HL-60 (cell line): ENCODE results near the gene ABCD1.

Experiments used
- DNase-seq, 2 experiments: peaks; one replicate each; pipeline ENCODE4 v3.0.0-alpha.2; 2010 to 2020; ENCODE audit warnings: low read depth in 1 of 2, low spot score in 1 of 2
- H3K27ac ChIP-seq: fragments of 250-450 bp; sonication (Bioruptor Pico); replicated peaks from 2 replicates; pipeline ENCODE4 v1.5.1; 2020; ENCODE audit warnings: mild to moderate bottlenecking, moderate library complexity
- H3K27me3 ChIP-seq: fragments of 250-450 bp; sonication (Bioruptor Pico); 2 replicates; pipeline ENCODE4 v1.5.1; 2021; ENCODE audit warnings: mild to moderate bottlenecking, moderate library complexity; ENCODE audit not compliant: insufficient read depth, poor library complexity, severe bottlenecking
- H3K4me3 ChIP-seq: replicated peaks from 2 replicates; pipeline ENCODE4 v1.5.1; 2011; ENCODE audit warnings: mild to moderate bottlenecking, control low read depth, low read length; ENCODE audit not compliant: insufficient read depth
- CTCF ChIP-seq: IDR thresholded peaks from one replicate; pipeline ENCODE4 v1.5.1; 2011; ENCODE audit warnings: low read length, control low read depth, inconsistent platforms; ENCODE audit not compliant: insufficient read depth
- GABPA ChIP-seq: IDR thresholded peaks from 2 replicates; pipeline ENCODE4 v1.6.1; 2012; ENCODE audit warnings: low read depth
- POLR2AphosphoS5 ChIP-seq: IDR thresholded peaks from 2 replicates; pipeline ENCODE4 v1.6.1; 2012; ENCODE audit warnings: low read depth
- SPI1 ChIP-seq: IDR thresholded peaks from 2 replicates; pipeline ENCODE4 v1.6.1; 2012; ENCODE audit warnings: low read depth, mild to moderate bottlenecking, borderline replicate concordance
- TF ChIP-seq, protein P1 (sequence below): IDR thresholded peaks from 2 replicates; pipeline ENCODE4 v1.6.1; 2012; ENCODE audit warnings: low read depth; ENCODE audit not compliant: insufficient replicate concordance

The ABCD1 gene

DNA sequence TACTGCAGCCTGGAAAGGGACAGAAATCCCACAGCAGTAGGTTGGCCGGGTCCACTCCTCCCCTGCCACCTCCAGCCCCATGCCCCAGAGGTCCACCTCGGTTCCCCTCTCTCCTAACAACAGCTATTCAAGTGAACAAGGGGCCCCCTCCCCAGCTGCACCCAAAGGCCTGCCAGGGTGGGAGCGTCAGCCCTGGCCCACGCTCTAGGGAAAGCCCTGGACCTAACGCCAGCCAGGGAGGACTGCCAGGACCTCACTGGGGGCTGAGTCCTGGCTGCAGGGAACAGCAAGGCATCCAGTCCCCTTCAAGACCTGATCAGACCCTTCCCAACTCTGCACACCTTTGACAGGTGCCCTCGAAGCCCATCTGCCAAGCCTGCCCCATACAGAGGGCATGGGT, 23.7 kb upstream of the ABCD1 start:
- no peak overlapping the region for H3K27ac ChIP-seq
- no peak for TF ChIP-seq SPI1
- no peak for TF ChIP-seq CTCF
- no peak for TF ChIP-seq POLR2AphosphoS5
- TF ChIP-seq, protein P1, sequence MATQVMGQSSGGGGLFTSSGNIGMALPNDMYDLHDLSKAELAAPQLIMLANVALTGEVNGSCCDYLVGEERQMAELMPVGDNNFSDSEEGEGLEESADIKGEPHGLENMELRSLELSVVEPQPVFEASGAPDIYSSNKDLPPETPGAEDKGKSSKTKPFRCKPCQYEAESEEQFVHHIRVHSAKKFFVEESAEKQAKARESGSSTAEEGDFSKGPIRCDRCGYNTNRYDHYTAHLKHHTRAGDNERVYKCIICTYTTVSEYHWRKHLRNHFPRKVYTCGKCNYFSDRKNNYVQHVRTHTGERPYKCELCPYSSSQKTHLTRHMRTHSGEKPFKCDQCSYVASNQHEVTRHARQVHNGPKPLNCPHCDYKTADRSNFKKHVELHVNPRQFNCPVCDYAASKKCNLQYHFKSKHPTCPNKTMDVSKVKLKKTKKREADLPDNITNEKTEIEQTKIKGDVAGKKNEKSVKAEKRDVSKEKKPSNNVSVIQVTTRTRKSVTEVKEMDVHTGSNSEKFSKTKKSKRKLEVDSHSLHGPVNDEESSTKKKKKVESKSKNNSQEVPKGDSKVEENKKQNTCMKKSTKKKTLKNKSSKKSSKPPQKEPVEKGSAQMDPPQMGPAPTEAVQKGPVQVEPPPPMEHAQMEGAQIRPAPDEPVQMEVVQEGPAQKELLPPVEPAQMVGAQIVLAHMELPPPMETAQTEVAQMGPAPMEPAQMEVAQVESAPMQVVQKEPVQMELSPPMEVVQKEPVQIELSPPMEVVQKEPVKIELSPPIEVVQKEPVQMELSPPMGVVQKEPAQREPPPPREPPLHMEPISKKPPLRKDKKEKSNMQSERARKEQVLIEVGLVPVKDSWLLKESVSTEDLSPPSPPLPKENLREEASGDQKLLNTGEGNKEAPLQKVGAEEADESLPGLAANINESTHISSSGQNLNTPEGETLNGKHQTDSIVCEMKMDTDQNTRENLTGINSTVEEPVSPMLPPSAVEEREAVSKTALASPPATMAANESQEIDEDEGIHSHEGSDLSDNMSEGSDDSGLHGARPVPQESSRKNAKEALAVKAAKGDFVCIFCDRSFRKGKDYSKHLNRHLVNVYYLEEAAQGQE, result no peak
- no peak for TF ChIP-seq GABPA
- no peak for DNase-seq
- H3K4me3 ChIP-seq, result no peak overlapping the region
- no peaks in the 10 kb centered on the region for H3K27me3 ChIP-seq

DNA sequence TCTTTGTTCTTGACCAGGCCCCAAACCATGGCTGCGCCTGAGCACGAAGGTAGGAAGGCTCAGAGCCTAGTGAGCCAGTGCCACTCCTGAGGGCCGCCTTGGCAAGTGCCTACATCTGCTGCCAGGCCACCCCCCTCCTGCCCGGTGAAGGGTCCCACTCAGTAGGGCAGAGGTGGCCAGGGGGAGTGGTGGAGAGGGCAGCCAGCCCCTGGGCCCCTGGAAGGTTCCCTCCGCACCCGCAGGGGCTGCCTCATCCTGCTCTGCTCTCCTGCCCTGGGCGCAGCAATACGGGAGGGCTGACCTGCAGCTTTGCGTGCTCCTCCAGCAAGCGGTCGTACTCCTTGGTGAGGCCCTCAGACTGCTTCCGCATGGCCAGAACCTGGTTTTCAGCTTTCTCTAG, 22.9 kb upstream of the ABCD1 start:
- no peak for DNase-seq
- Histone ChIP-seq H3K27ac (no peak overlapping the region), H3K4me3 (no peak overlapping the region), H3K27me3 (no peaks in the 10 kb centered on the region)
- TF ChIP-seq SPI1 (no peak), POLR2AphosphoS5 (no peak), CTCF (no peak), GABPA (no peak)
- TF ChIP-seq, protein P1, result no peak

DNA sequence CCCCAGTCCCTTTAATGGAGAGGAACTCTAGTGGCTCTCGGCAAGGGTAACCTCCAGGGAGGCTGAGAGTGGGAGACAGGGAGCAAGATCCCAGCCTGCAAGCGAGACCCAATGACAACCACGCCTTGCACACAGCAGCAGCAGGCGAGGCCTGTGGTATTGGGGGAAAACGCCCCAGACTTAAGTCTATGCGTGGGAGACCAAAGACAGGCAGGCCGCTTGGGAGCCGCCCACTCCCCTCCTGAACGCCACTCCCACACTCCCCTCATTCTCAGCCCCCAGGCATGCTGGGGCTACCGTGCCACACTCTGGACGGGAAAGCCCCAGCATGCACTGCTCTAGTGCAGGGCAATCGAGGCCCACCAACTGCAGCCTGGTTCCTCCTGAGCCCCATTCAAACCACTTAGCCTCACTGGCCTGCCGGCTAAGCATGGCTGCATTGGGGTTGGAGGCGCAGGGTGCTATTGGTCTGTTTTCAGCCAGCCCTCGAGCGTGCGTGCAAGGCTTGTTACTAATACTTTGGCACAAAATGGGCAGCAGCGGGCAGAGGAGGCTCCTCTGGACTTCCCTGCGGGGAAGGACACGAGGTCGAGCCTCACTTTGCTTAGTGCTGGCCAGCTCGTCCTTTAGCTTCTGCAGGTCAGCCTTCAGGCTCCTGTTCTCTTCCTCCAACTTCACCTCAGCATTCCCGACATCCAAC, 22.2 kb upstream of the ABCD1 start:
- no peak for TF ChIP-seq POLR2AphosphoS5
- TF ChIP-seq, protein P1, result no peak
- TF ChIP-seq SPI1, result no peak
- no peak for TF ChIP-seq GABPA
- TF ChIP-seq CTCF, result no peak
- no peak overlapping the region for H3K4me3 ChIP-seq
- no peak overlapping the region for H3K27ac ChIP-seq
- DNase-seq, result no peak
- H3K27me3 ChIP-seq, result no peaks in the 10 kb centered on the region
